H9 (cell line): Measurements from ENCODE around the gene CLCNKA. TPM values are rescaled to one million over a fixed set of nuclear protein-coding genes. Genes with fewer than 3 reads are reported as not detected.
A peak's percentile ranks its signal among the peaks of the same experiment; 100 is the strongest.

Experiments
- DNase-seq: peaks from one replicate; pipeline ENCODE4 v3.0.0-alpha.2; 2017
- H2AFZ ChIP-seq: one replicate; pipeline ENCODE4 v1.6.1; 2013; ENCODE audit warnings: mild to moderate bottlenecking, low read length, control low read depth, moderate library complexity
- H2AK5ac ChIP-seq: 2 replicates; pipeline ENCODE4 v1.6.1; 2013; ENCODE audit warnings: low read length, control low read depth, mixed read lengths; ENCODE audit not compliant: insufficient read length
- H2BK120ac ChIP-seq: one replicate; pipeline ENCODE4 v1.6.1; 2013; ENCODE audit warnings: low read depth, mild to moderate bottlenecking, low read length, control low read depth, inconsistent platforms; ENCODE audit not compliant: poor library complexity, severe bottlenecking
- H2BK12ac ChIP-seq: 2 replicates; pipeline ENCODE4 v1.6.1; 2013; ENCODE audit warnings: low read length, control low read depth, mixed read lengths, low read depth; ENCODE audit not compliant: insufficient read length
- H2BK15ac ChIP-seq: 2 replicates; pipeline ENCODE4 v1.6.1; 2013; ENCODE audit warnings: low read depth, low read length, control low read depth
- H2BK20ac ChIP-seq: one replicate; pipeline ENCODE4 v1.6.1; 2013; ENCODE audit warnings: low read depth, mild to moderate bottlenecking, low read length, control low read depth, inconsistent platforms; ENCODE audit not compliant: poor library complexity, severe bottlenecking
- H2BK5ac ChIP-seq: 2 replicates; pipeline ENCODE4 v1.6.1; 2013; ENCODE audit warnings: low read length, control low read depth, mixed read lengths; ENCODE audit not compliant: insufficient read length
- H3K14ac ChIP-seq: 2 replicates; pipeline ENCODE4 v1.6.1; 2013; ENCODE audit warnings: low read length, control low read depth; ENCODE audit not compliant: insufficient read depth
- H3K18ac ChIP-seq: 2 replicates; pipeline ENCODE4 v1.6.1; 2013; ENCODE audit warnings: low read depth, mild to moderate bottlenecking, mixed read lengths, low read length, control low read depth; ENCODE audit not compliant: insufficient read length
- H3K23ac ChIP-seq: 2 replicates; pipeline ENCODE4 v1.6.1; 2013; ENCODE audit warnings: low read length, control low read depth, mixed read lengths, low read depth; ENCODE audit not compliant: insufficient read length
- H3K23me2 ChIP-seq: 2 replicates; pipeline ENCODE4 v1.6.1; 2013; ENCODE audit warnings: low read depth, mild to moderate bottlenecking, mixed read lengths, low read length, control low read depth; ENCODE audit not compliant: insufficient read length, poor library complexity, severe bottlenecking
- H3K27ac ChIP-seq: 2 replicates; pipeline ENCODE4 v1.5.1; 2013; ENCODE audit warnings: low read length, control low read depth, mixed read lengths, low read depth; ENCODE audit not compliant: insufficient read length
- H3K27me3 ChIP-seq: 2 replicates; pipeline ENCODE4 v1.6.1; 2013; ENCODE audit warnings: low read length, control low read depth, inconsistent platforms; ENCODE audit not compliant: insufficient read depth
- H3K4ac ChIP-seq: 2 replicates; pipeline ENCODE4 v1.6.1; 2013; ENCODE audit warnings: low read depth, mild to moderate bottlenecking, control low read depth, inconsistent platforms, low read length, moderate library complexity
- H3K4me1 ChIP-seq: 2 replicates; pipeline ENCODE4 v1.6.1; 2013; ENCODE audit warnings: low read length, control low read depth, inconsistent platforms; ENCODE audit not compliant: insufficient read depth
- H3K4me2 ChIP-seq: 2 replicates; pipeline ENCODE4 v1.6.1; 2013; ENCODE audit warnings: low read length, control low read depth, mixed read lengths; ENCODE audit not compliant: insufficient read length, insufficient read depth
- H3K56ac ChIP-seq: 2 replicates; pipeline ENCODE4 v1.6.1; 2013; ENCODE audit warnings: low read depth, mild to moderate bottlenecking, mixed read lengths, low read length, control low read depth; ENCODE audit not compliant: insufficient read length
- H3K79me1 ChIP-seq: 2 replicates; pipeline ENCODE4 v1.6.1; 2013; ENCODE audit warnings: low read depth, mild to moderate bottlenecking, moderate library complexity, low read length, control low read depth, inconsistent platforms; ENCODE audit not compliant: insufficient read depth, poor library complexity, severe bottlenecking
- H3K79me2 ChIP-seq: 2 replicates; pipeline ENCODE4 v1.6.1; 2013; ENCODE audit warnings: low read length, control low read depth, inconsistent platforms; ENCODE audit not compliant: insufficient read depth
- H3K9ac ChIP-seq: 2 replicates; pipeline ENCODE4 v1.6.1; 2013; ENCODE audit warnings: low read length, control low read depth, mixed read lengths; ENCODE audit not compliant: insufficient read length; ENCODE audit errors: extremely low read depth
- H3K9me3 ChIP-seq: one replicate; pipeline ENCODE4 v1.6.1; 2013; ENCODE audit warnings: low read depth, low read length, inconsistent platforms; ENCODE audit not compliant: control insufficient read depth
- H3T11ph ChIP-seq: one replicate; pipeline ENCODE4 v1.6.1; 2013; ENCODE audit warnings: mild to moderate bottlenecking, low read length, control low read depth, inconsistent platforms
- H4K20me1 ChIP-seq: one replicate; pipeline ENCODE4 v1.6.1; 2013; ENCODE audit not compliant: control insufficient read depth, insufficient read length, insufficient read depth
- H4K5ac ChIP-seq: 2 replicates; pipeline ENCODE4 v1.6.1; 2013; ENCODE audit warnings: low read depth, mild to moderate bottlenecking, mixed read lengths, low read length, control low read depth; ENCODE audit not compliant: insufficient read length
- H4K8ac ChIP-seq: replicated peaks from 2 replicates; pipeline ENCODE4 v1.6.1; 2013; ENCODE audit warnings: low read length, control low read depth, mixed read lengths, low read depth; ENCODE audit not compliant: insufficient read length
- H4K91ac ChIP-seq: 2 replicates; pipeline ENCODE4 v1.6.1; 2013; ENCODE audit warnings: low read depth, mild to moderate bottlenecking, moderate library complexity, mixed read lengths, low read length, control low read depth; ENCODE audit not compliant: insufficient read length
- H3K27ac Mint-ChIP-seq, 3 experiments: 2 replicates in 2 of 3; 3 replicates in 1 of 3; pipeline ENCODE4 v1.8.0; 2020 to 2021; ENCODE audit warnings: mixed read lengths in 3 of 3, mild to moderate bottlenecking in 1 of 3, moderate library complexity in 1 of 3
- H3K27me3 Mint-ChIP-seq: 2 replicates; pipeline ENCODE4 v1.8.0; 2021; ENCODE audit warnings: low read depth, mild to moderate bottlenecking, moderate library complexity, mixed read lengths
- H3K36me3 Mint-ChIP-seq, 3 experiments: 2 replicates in 2 of 3; 3 replicates in 1 of 3; pipeline ENCODE4 v1.8.0; 2020 to 2021; ENCODE audit warnings: low read depth in 3 of 3, mixed read lengths in 3 of 3; ENCODE audit not compliant: insufficient read depth in 1 of 3
- H3K4me1 Mint-ChIP-seq, 2 experiments: 2 replicates each; pipeline ENCODE4 v1.8.0; 2020; ENCODE audit warnings: mixed read lengths in 2 of 2
- H3K4me3 Mint-ChIP-seq, 2 experiments: 2 replicates in 1 of 2; 3 replicates in 1 of 2; pipeline ENCODE4 v1.8.0; 2020 to 2021; ENCODE audit warnings: mild to moderate bottlenecking in 2 of 2, mixed read lengths in 2 of 2, moderate library complexity in 1 of 2
- H3K9me3 Mint-ChIP-seq, 2 experiments: 2 replicates in 1 of 2; 3 replicates in 1 of 2; pipeline ENCODE4 v1.8.0; 2020; ENCODE audit warnings: mild to moderate bottlenecking in 2 of 2, mixed read lengths in 2 of 2, moderate library complexity in 1 of 2
- CTCF ChIP-seq: fragments of 200-600 bp; sonication (generic); conservative IDR thresholded peaks from 3 replicates; pipeline ENCODE4 v1.8.0; 2021; ENCODE audit warnings: antibody characterized with exemption, mild to moderate bottlenecking
- WGBS: extraction: QIAGEN DNeasy Blood & Tissue Kit; methylation state at CpG from one replicate; pipeline ENCODE4 v1.1.7; 2013; ENCODE audit warnings: missing lambda C conversion rate, low lambda C conversion rate, mixed read lengths; ENCODE audit not compliant: insufficient read length; ENCODE audit errors: extremely low coverage; 5-methylcytosine and 5-hydroxymethylcytosine counted together
- total RNA-seq: library from RNA; stranded (reverse); gene quantifications from 2 replicates; pipeline ENCODE4 v1.2.1, GENCODE V29; 2021

CLCNKA gene
- total RNA-seq, 1 experiment from 2014 or later = 0.98 TPM

- H2BK15ac ChIP-seq = no peak overlapping the region
- peaks cover 4% of the 10 kb centered on the region; the same call in 1 of the 2 replicates for H3K4me1 ChIP-seq
- no peak overlapping the region for H3K4me3 Mint-ChIP-seq
- peak; percentile 90 for DNase-seq
- H2AFZ ChIP-seq = no peak overlapping the region
- no peak overlapping the region for H3T11ph ChIP-seq
- H3K79me2 ChIP-seq = no peaks in the 10 kb centered on the region
- H3K9me3 Mint-ChIP-seq = no peaks in the 10 kb centered on the region
- no peak overlapping the region for H3K9ac ChIP-seq
- H3K27ac ChIP-seq = no peak overlapping the region
- no peaks in the 10 kb centered on the region for H3K36me3 Mint-ChIP-seq
- H3K23me2 ChIP-seq = no peaks in the 10 kb centered on the region
- WGBS = no CpG with 5 or more reads among the region's 4 CpGs
- no peak overlapping the region for H3K4ac ChIP-seq
- H2BK12ac ChIP-seq = no peak overlapping the region
- H4K20me1 ChIP-seq = no peaks in the 10 kb centered on the region
- no peak overlapping the region for H3K18ac ChIP-seq
- no peaks in the 10 kb centered on the region for H3K9me3 ChIP-seq
- H3K56ac ChIP-seq = no peak overlapping the region
- H4K91ac ChIP-seq = no peak overlapping the region
- no peaks in the 10 kb centered on the region for H3K27me3 ChIP-seq
- no peak overlapping the region for H2BK20ac ChIP-seq
- H3K4me1 Mint-ChIP-seq = peaks cover 14 to 18% of the 10 kb centered on the region in 2 experiments
- no peak overlapping the region for H2BK120ac ChIP-seq
- H3K23ac ChIP-seq = no peak overlapping the region
- TF ChIP-seq CTCF = peak; percentile 98
- no peak overlapping the region for H3K14ac ChIP-seq
- no peak overlapping the region for H2BK5ac ChIP-seq
- H3K27ac Mint-ChIP-seq = no peak overlapping the region
- no peak overlapping the region for H2AK5ac ChIP-seq
- H3K4me2 ChIP-seq = no peak overlapping the region
- no peak overlapping the region for H4K8ac ChIP-seq
- no peak overlapping the region for H4K5ac ChIP-seq
- peaks cover 17% of the 10 kb centered on the region for H3K27me3 Mint-ChIP-seq
- H3K79me1 ChIP-seq = no peaks in the 10 kb centered on the region
These were observed 12.8 kb upstream of the CLCNKA start for GRCh38 chr1:16009030-16009460.
